GM12864 (cell line): ENCODE data around the gene AMPH.

Source experiments
- DNase-seq: peaks from one replicate; pipeline ENCODE4 v3.0.0-alpha.2; 2011; ENCODE audit warnings: low read depth
- H3K4me3 ChIP-seq: 2 replicates; pipeline ENCODE4 v1.5.1; 2011; ENCODE audit warnings: mild to moderate bottlenecking, low read depth, low read length, control low read depth
- CTCF ChIP-seq: IDR thresholded peaks from 2 replicates; pipeline ENCODE4 v1.5.1; 2011; ENCODE audit warnings: low read depth, mild to moderate bottlenecking, moderate library complexity, low read length, control low read depth, inconsistent platforms; ENCODE audit errors: missing control alignments

The AMPH gene

GRCh38 chr7:38628630-38629385 is 2.4 kb downstream of the AMPH start:
- no peak overlapping the region for H3K4me3 ChIP-seq
- no peak for DNase-seq
- no peak for TF ChIP-seq CTCF

GRCh38 chr7:38625866-38626265 is 5.3 kb downstream of the AMPH start:
- DNase-seq = no peak
- no peak overlapping the region for H3K4me3 ChIP-seq
- no peak for TF ChIP-seq CTCF

- no peak for DNase-seq
- no peak overlapping the region for H3K4me3 ChIP-seq
- no peak for TF ChIP-seq CTCF
Measured at GRCh38 chr7:38615665-38616064, 15.5 kb downstream of the AMPH start.

GRCh38 chr7:38607466-38607865 is 23.7 kb downstream of the AMPH start:
- no peak for DNase-seq
- no peak overlapping the region for H3K4me3 ChIP-seq
- TF ChIP-seq CTCF = no peak

GRCh38 chr7:38600741-38601140 is 30.4 kb downstream of the AMPH start:
- no peak for DNase-seq
- no peak for TF ChIP-seq CTCF
- H3K4me3 ChIP-seq = no peak overlapping the region

- no peak for TF ChIP-seq CTCF
Measured at GRCh38 chr7:38594949-38595348, 36.2 kb downstream of the AMPH start.

GRCh38 chr7:38592737-38593288 is 38.4 kb downstream of the AMPH start:
- TF ChIP-seq CTCF = no peak
- no peak overlapping the region for H3K4me3 ChIP-seq
- no peak for DNase-seq

More at GRCh38 chr7:38594949-38595348, 36.2 kb downstream of the AMPH start:
- H3K4me3 ChIP-seq = no peak overlapping the region
- no peak for DNase-seq
